Thymus (tissue), 14 donors: Measurements from ENCODE around the gene EPS8L1. TPM values are rescaled to one million over a fixed set of nuclear protein-coding genes. Genes with fewer than 3 reads are reported as not detected.
"Not testable (repeated sequence)": the region's sequence is repeated elsewhere in the genome, so short reads cannot be mapped to it uniquely, and the experiment has no call there.

ENCODE experiments used
- DNase-seq, 9 donors: peaks; one replicate each; pipeline ENCODE4 v3.0.0-alpha.2; 2013; ENCODE audit warnings: low spot score in 9 of 9, low read depth in 6 of 9, missing footprints in 1 of 9
- H3K27ac ChIP-seq, 2 donors: one replicate each; pipeline ENCODE4 v1.5.1; 2013; ENCODE audit warnings: control low read depth in 1 of 2, low read depth in 1 of 2, low read length in 1 of 2, mild to moderate bottlenecking in 1 of 2, moderate library complexity in 1 of 2
- H3K27me3 ChIP-seq, 2 donors: one replicate each; pipeline ENCODE4 v1.5.1; 2013; ENCODE audit warnings: low read length in 1 of 2; ENCODE audit not compliant: control insufficient read depth in 2 of 2, insufficient read depth in 1 of 2
- H3K36me3 ChIP-seq, 2 donors: one replicate each; pipeline ENCODE4 v1.5.1; 2013; ENCODE audit warnings: low read length in 1 of 2, mild to moderate bottlenecking in 1 of 2, moderate library complexity in 1 of 2; ENCODE audit not compliant: control insufficient read depth in 2 of 2, insufficient read depth in 2 of 2
- H3K4me1 ChIP-seq, 2 donors: one replicate each; pipeline ENCODE4 v1.5.1; 2013; ENCODE audit warnings: low read length in 2 of 2; ENCODE audit not compliant: control insufficient read depth in 2 of 2, insufficient read depth in 2 of 2
- H3K4me3 ChIP-seq, 2 donors: one replicate each; pipeline ENCODE4 v1.5.1; 2013; ENCODE audit warnings: low read length in 2 of 2, control low read depth in 1 of 2, mild to moderate bottlenecking in 1 of 2
- H3K9me3 ChIP-seq, 2 donors: one replicate each; pipeline ENCODE4 v1.5.1; 2013; ENCODE audit warnings: low read length in 1 of 2, mild to moderate bottlenecking in 1 of 2; ENCODE audit not compliant: control insufficient read depth in 2 of 2, insufficient read depth in 1 of 2
- WGBS: extraction: QIAGEN DNeasy Blood & Tissue Kit; methylation state at CpG from one replicate; pipeline ENCODE4 v1.1.7; 2013; 5-methylcytosine and 5-hydroxymethylcytosine counted together
- long read RNA-seq, 10 donors: transcript quantifications; one replicate each; lab custom pipeline, GENCODE V29; 2026
- polyA plus RNA-seq: library from polyadenylated mRNA; stranded (reverse); fragments of 200-250 nt; gene quantifications from one replicate; pipeline ENCODE4 v1.2.3, GENCODE V29; 2013
- total RNA-seq: library from RNA; stranded (reverse); fragments of 120-200 nt; gene quantifications from one replicate; pipeline ENCODE4 v1.2.4, GENCODE V29; 2013
- donor health status: healthy.

EPS8L1 gene
- total RNA-seq, result 2.3 TPM
- 26.6 TPM for polyA plus RNA-seq
- long read RNA-seq, donor 1, result 0 reads
- long read RNA-seq, donor 2, partial matches to known transcripts, result 46 of 53 reads
- long read RNA-seq, donor 2, other reads (novel, unspliced or antisense), result 5 of 53 reads
- long read RNA-seq, donor 3, result 0 reads
- long read RNA-seq, donor 4, result 0 reads
- long read RNA-seq, donor 5, partial matches to known transcripts, result 0 of 1 reads
- long read RNA-seq, donor 5, other reads (novel, unspliced or antisense), result 0 of 1 reads
- long read RNA-seq, donor 6, partial matches to known transcripts, result 0 of 1 reads
- long read RNA-seq, donor 6, other reads (novel, unspliced or antisense), result 0 of 1 reads
- long read RNA-seq, donor 7, partial matches to known transcripts, result 0 of 1 reads
- long read RNA-seq, donor 7, other reads (novel, unspliced or antisense), result 0 of 1 reads
- long read RNA-seq, donor 8, partial matches to known transcripts, result 0 of 1 reads
- long read RNA-seq, donor 8, other reads (novel, unspliced or antisense), result 0 of 1 reads
- long read RNA-seq, donor 9, result 0 reads
- long read RNA-seq, donor 10, result 0 reads

DNA sequence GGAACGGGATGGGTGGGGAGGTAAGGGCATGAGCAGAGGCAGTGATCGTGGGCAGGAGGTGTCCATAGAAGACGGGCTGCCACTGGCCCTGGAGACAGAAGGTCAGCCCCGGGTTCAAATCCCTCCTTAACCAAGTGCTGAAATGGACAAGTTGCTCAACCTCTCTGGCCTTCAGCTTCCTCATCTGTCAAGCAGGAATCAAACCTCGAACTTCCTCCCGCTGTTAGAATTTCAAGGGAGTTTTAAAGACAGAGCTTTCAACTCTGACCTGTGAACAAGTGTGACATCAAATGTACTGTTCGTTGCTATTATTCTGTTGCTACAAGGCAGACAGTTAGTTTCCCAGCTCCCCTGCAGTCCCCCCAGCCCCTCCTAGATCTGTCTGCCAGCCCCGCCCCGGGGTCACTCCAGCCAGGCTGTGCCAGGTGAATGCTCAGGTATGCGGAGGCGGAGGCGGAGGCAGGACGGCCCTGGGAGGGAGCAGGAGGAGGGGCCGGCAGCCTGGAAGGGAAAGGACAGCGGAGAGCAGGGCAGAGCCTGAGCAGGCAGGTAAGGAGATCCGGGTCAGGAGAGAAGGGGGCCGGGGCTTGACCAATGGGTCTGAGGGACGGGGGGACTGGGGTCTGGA lies at the start of gene EPS8L1:
EPS8L1 (plus strand) TSS at position 499 of the 628 bp plus-strand sequence. CDS start 576 bp downstream, outside the sequence.
- Histone ChIP-seq H3K27ac (no peak within 1 kb of the TSS), H3K9me3 (peaks cover 0 to 3% of the 10 kb centered on the region in 2 donors), H3K27me3 (peaks cover 14 to 59% of the 10 kb centered on the region in 2 donors), H3K36me3 (no peaks in the 10 kb centered on the region), H3K4me3 (no peak within 1 kb of the TSS), H3K4me1 (peaks cover 3 to 6% of the 10 kb centered on the region in 2 donors)
- WGBS, result 54% methylated on average over 18 of the region's 18 CpGs
- no peak for DNase-seq

GRCh38 chr19:55027140-55027471 lies 48.6 kb upstream of the EPS8L1 start:
- H3K27me3 ChIP-seq, H3K36me3 ChIP-seq, H3K4me1 ChIP-seq, H3K27ac ChIP-seq, H3K4me3 ChIP-seq, DNase-seq, H3K9me3 ChIP-seq: not testable (repeated sequence)
- 91% methylated on average over 6 of the region's 12 CpGs for WGBS

DNA sequence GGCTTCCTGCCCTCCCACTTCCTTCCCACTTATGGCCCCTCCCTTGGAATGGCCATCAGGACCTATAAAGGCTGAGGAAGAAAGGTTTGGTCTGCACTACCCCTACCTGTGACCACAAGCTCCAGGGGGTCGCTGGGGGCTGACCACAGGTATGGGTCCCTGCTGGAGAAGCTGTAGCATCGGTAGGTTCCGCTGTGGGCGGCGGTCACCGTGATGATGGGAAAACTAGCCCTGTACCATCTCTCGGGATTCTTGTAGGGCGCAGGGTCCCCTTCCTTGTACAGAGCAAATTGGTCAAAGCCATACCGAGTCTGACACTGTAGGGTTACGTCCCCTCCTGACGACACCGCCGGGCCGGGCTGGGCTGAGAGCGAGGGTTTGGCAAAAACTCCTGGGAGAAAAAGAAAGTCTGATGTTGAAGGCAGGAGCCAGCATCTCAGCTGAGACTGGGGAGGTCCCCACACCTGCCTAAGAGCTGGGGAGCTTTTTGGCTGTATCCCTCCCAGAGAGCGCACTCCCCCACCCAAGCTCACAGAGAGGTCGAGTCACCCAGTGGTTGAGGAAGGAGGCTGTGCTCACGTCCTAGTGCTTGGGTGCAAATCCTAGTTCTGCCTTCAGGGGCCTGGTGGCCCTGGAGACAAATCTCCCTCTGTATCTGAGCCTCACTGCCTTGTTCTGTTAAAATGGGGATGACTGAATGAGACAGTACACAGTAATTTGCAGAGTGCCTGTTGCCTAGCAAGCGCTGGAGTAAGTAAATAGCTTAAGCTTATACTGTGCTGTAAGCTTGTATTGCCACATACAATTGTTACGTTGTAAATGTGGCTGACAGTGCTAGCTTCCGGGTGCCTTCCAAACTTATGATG lies 48.0 kb upstream of the EPS8L1 start:
- H3K27ac ChIP-seq, result no peak overlapping the region
- H3K4me1 ChIP-seq, result no peaks in the 10 kb centered on the region
- H3K9me3 ChIP-seq, result peaks cover 0 to 8% of the 10 kb centered on the region in 2 donors
- no peaks in the 10 kb centered on the region for H3K36me3 ChIP-seq
- H3K27me3 ChIP-seq, result no peaks in the 10 kb centered on the region
- no peak overlapping the region for H3K4me3 ChIP-seq
- DNase-seq, result no peak
- WGBS, result 94% methylated on average over 21 of the region's 21 CpGs

DNA sequence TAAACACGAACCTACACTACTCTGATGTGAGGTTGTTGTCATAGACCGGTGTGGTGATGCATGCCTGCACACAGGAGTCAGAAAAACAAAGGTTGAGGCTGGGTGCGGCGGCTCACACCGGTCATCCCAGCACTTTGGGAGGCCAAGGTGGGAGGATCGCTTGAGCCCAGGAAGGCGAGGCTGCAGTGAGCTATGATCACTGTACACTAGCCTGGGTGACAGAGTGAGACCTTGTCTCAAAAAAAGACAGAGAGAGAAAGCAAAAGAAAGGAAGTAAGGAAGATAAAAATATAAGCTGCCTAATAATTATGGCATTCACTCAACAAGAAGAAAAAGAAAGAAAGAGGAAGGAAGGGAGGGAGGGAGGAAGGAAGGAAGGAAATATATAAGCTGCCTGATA lies 46.9 kb upstream of the EPS8L1 start:
- H3K36me3 ChIP-seq, result no peaks in the 10 kb centered on the region
- H3K9me3 ChIP-seq, result peaks cover 0 to 14% of the 10 kb centered on the region in 2 donors
- H3K27me3 ChIP-seq, result no peaks in the 10 kb centered on the region
- DNase-seq, result no peak
- no peaks in the 10 kb centered on the region for H3K4me1 ChIP-seq
- WGBS, result 96% methylated on average over 7 of the region's 7 CpGs
- H3K4me3 ChIP-seq, result no peak overlapping the region
- H3K27ac ChIP-seq, result no peak overlapping the region

DNA sequence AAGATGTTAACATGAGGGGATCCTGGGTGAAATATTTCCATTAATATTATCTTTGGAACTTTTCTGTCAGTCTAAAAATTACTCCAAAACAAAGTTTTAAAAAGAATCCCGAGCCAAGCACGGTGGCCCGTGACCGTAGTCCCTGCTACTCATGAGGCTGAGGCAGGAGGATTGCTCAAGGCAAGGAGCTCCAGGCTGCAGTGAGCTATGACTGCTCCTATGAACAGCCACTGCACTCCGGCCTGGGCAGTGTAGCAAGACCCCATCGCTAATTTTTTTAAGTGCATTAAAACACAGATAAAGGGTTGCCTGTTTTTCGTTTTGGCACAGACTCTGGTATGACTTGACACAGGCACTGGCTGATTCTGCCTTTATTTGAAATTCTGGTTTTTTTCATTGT lies 44.5 kb upstream of the EPS8L1 start:
- H3K27ac ChIP-seq, result no peak overlapping the region

GRCh38 chr19:55032170-55032800 lies 43.4 kb upstream of the EPS8L1 start:
- Histone ChIP-seq H3K4me3 (no peak overlapping the region), H3K4me1 (no peaks in the 10 kb centered on the region), H3K27ac (no peak overlapping the region), H3K36me3 (no peaks in the 10 kb centered on the region), H3K9me3 (peaks cover 0 to 12% of the 10 kb centered on the region in 2 donors), H3K27me3 (no peaks in the 10 kb centered on the region)
- whole genome bisulfite sequencing, result 95% methylated on average over 22 of the region's 22 CpGs
- DNase-seq, result no peak

More for the DNA sequence above, 44.5 kb upstream of the EPS8L1 start:
- DNase-seq, result no peak
- WGBS, result 90% methylated on average over 7 of the region's 7 CpGs
- peaks cover 0 to 14% of the 10 kb centered on the region in 2 donors for H3K9me3 ChIP-seq
- H3K4me1 ChIP-seq, result no peaks in the 10 kb centered on the region
- no peak overlapping the region for H3K4me3 ChIP-seq
- H3K27me3 ChIP-seq, result no peaks in the 10 kb centered on the region
- H3K36me3 ChIP-seq, result no peaks in the 10 kb centered on the region

DNA sequence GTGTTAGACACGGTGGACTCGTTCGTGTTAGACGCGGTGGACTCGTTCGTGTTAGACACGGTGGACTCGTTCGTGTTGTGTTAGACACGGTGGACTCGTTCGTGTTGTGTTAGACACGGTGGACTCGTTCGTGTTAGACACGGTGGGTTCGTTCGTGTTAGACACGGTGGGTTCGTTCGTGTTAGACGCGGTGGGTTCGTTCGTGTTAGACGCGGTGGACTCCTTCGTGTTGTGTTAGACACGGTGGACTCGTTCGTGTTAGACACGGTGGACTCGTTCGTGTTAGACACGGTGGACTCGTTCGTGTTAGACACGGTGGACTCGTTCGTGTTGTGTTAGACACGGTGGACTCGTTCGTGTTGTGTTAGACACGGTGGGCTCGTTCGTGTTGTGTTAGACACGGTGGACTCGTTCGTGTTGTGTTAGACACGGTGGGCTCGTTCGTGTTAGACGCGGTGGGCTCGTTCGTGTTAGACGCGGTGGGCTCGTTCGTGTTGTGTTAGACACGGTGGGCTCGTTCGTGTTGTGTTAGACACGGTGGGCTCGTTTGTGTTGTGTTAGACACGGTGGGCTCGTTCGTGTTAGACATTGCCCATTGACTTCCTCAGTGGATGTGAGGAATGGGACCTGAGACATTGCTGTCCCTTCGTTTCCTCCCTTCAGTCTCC lies 42.6 kb upstream of the EPS8L1 start:
- H3K27me3 ChIP-seq, DNase-seq, H3K4me1 ChIP-seq, H3K27ac ChIP-seq, H3K36me3 ChIP-seq, H3K4me3 ChIP-seq: not testable (repeated sequence)
- peaks cover 0 to 12% of the 10 kb centered on the region in 2 donors for H3K9me3 ChIP-seq
- 97% methylated on average over 70 of the region's 70 CpGs for WGBS

DNA sequence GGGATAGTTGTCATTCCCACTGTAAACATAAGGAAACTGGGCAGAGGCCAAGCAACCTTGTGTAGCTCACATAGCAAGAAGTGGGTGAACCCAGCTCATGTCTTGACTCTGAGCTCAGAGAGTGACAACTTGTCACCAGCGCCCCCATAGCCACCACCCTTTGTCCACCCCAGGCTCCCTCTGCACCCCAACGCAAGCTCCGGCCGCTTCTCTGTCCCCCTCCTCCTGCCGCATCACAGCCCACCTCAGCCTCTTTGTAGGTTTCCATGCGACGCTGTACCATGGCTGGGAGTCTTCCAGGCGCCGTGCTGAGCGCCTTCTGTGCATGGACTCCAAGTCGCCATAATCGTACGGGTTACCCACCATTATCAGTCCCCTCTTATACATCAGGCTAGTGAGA lies 40.9 kb upstream of the EPS8L1 start:
- Histone ChIP-seq H3K4me1 (no peaks in the 10 kb centered on the region), H3K9me3 (peaks cover 0 to 12% of the 10 kb centered on the region in 2 donors), H3K4me3 (no peak overlapping the region), H3K27me3 (no peaks in the 10 kb centered on the region), H3K36me3 (no peaks in the 10 kb centered on the region), H3K27ac (no peak overlapping the region)
- DNase-seq, result no peak
- WGBS, result 94% methylated on average over 13 of the region's 13 CpGs
